GM18502 (cell line): ENCODE measurements around the gene SUMF2.
"Not testable (repeated sequence)": the region's sequence is repeated elsewhere in the genome, so short reads cannot be mapped to it uniquely, and the experiment has no call there.

Source experiments
- ATAC-seq: cut with Tn5 transposase; IDR thresholded peaks from one replicate; pipeline ENCODE4 v1.9.1; 2021; ENCODE audit warnings: mild to moderate bottlenecking; ENCODE audit not compliant: unreplicated experiment, poor library complexity

The SUMF2 gene

GRCh38 chr7:56104138-56104537, 40.1 kb downstream of the SUMF2 start:
- not testable (repeated sequence) for ATAC-seq

- ATAC-seq = peak; percentile 35
Observed at GRCh38 chr7:56105508-56105907, 41.4 kb downstream of the SUMF2 start.

GRCh38 chr7:56106108-56107073, 42.3 kb downstream of the SUMF2 start, which contains the start of gene CHCHD2:
Gene CHCHD2, minus strand, starts transcription at chr7:56106476. Its CDS starts 63 bp downstream, at chr7:56106413.
- peak; percentile 100 for ATAC-seq

GRCh38 chr7:56107954-56108258, 43.8 kb downstream of the SUMF2 start:
- no peak for ATAC-seq

- ATAC-seq = no peak
Observed at GRCh38 chr7:56110611-56111010, 46.5 kb downstream of the SUMF2 start.

DNA sequence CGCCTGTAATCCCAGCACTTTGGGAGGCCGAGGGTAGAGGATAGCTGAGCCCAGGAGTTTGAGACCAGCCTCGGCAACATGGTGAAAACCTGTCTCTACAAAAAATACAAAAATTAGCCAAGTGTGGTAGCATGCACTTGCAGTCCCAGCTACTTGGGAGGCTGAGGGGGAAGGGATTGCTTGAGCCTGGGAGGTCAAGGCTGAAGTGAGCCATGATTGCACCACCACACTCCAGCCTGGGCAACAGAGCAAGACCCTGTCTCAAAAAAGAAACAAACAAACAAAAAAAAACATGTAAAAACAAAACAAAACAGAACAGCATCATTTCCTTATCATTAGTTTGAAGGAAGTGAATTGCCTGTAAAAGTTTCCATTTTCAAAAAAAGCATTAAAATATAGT, 48.2 kb downstream of the SUMF2 start:
- ATAC-seq = not testable (repeated sequence)

DNA sequence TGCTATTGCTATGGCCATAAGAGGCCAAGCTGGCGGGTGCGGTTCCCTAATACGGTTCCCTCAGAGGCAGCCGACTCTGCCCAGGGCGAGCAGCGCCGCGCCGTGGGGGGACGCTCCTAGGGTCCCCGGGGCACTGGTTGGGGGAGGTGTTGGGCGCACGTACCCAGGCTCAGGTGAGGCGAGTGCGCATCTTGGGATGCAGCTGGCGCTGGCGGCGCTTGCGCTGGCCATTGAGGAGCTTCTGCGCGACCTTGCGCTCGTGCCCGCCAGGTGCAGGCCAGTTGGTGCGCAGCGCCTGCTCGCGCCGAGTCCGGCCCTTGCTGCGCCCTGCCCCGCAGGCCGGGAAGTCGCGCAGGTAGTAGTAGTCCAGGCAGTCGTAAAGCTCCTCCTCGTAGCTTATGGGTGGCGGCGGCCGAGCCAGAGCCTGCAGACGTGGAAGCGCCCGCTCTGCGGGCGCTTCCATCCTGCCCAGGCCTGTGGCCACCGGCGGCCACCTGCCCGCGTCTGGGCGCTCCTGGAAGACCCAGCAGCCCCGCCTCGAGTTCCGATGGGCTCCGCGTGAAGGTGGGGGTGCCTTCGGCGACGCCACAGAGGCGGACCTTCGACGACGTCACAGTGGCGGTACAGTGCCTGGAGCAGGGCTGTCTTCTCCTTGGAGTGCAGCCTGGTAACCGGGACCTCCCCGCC, 51.9 kb downstream of the SUMF2 start, which contains the start of gene NUPR2:
Gene NUPR2, minus strand, starts transcription at position 566 of the 687 bp plus-strand sequence. Its CDS starts 103 bp downstream, at position 463.
- no peak for ATAC-seq

GRCh38 chr7:56121440-56121839, 57.4 kb downstream of the SUMF2 start:
- ATAC-seq = no peak

- no peak for ATAC-seq
Observed at GRCh38 chr7:56124981-56125380, 60.9 kb downstream of the SUMF2 start.

DNA sequence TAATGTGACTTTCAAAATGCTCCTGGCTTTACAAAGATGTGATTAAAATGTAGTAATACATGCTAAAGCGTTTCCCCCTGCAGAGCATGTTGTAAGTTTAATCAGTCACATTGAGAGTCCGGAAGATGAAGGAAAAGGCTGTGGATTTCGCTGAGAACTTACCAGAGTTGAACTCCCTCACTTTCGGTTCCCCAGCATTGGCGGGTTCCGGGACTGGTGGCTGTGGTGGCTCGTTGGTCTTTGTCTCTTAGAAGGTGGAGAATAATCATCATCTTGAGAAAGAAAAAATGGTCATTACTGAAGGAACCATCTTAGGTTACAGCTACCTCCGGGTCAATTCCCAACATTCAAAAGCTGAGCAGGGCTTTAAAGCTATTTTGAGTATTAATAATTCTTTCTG, 61.7 kb downstream of the SUMF2 start:
- no peak for ATAC-seq

DNA sequence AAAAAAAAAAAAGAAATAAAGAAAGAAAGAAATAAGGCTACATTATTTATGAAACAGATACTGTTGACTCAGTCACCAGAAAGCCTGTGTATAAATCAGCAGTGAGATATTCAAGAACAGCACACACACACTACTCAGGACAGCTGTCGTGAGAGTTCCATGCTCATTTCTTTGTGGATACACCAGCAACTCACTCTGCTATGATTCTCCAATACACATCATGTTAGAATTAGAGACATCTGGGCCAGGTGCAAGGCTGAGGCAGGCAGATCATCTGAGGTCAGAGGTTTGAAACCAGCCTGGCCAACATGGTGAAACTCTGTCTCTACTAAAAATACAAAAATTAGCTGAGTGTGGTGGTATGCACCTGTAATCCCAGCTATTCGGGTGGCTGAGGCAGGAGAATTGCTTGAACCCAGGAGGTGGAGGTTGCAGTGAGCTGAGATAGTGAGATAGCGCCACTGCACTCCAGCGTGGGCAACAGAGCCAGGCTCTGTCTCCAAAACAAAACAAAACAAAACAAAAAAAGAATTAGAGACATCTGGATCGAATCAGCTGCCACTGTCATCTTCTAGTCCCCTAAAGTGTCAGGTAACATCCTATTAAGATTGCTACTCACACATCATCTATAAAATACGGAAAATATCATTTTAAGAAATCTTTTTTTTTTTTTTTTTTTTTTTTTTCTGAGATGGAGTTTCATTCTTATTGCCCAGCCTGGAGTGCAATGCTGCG, 63.3 kb downstream of the SUMF2 start:
- no peak for ATAC-seq
